K562 (cell line): ENCODE measurements around the gene TAS1R3. TPM values are rescaled to one million over a fixed set of nuclear protein-coding genes. Genes with fewer than 3 reads are reported as not detected.

ENCODE experiments used
- BRD9 ChIP-seq: fragments of 450-650 bp; IDR thresholded peaks from 2 replicates; pipeline ENCODE4 v1.6.1; 2018; ENCODE audit warnings: low read depth; ENCODE audit not compliant: partially characterized antibody
- DPF2 ChIP-seq: fragments of 450-650 bp; IDR thresholded peaks from 2 replicates; pipeline ENCODE4 v1.6.1; 2016
- EZH2 ChIP-seq: IDR thresholded peaks from 2 replicates; pipeline ENCODE4 v1.6.1; 2012; ENCODE audit warnings: low read depth, mild to moderate bottlenecking, inconsistent platforms, low read length, borderline replicate concordance
- KHSRP ChIP-seq: fragments of 450-650 bp; IDR thresholded peaks from 2 replicates; pipeline ENCODE4 v1.6.1; 2017
- MAFG ChIP-seq: fragments of 450-650 bp; conservative IDR thresholded peaks from 2 replicates; pipeline ENCODE4 v1.6.1; 2016; ENCODE audit warnings: missing genetic modification characterization, missing compliant biosample characterization
- MAFK ChIP-seq: IDR thresholded peaks from 2 replicates; pipeline ENCODE4 v1.6.1; 2011; ENCODE audit warnings: low read length, improper control_type of control experiment
- ZBTB7A ChIP-seq: IDR thresholded peaks from 2 replicates; pipeline ENCODE4 v1.6.1; 2011; ENCODE audit warnings: low read depth, mild to moderate bottlenecking, low read length, moderate library complexity, borderline replicate concordance; ENCODE audit not compliant: control insufficient read depth
- ZNF263 ChIP-seq: sonication (generic); formaldehyde crosslinking; IDR thresholded peaks from 2 replicates; pipeline ENCODE4 v1.8.0; 2022; ENCODE audit warnings: mild to moderate bottlenecking, missing genetic modification reagents, borderline replicate concordance
- ZNF79 ChIP-seq: fragments of 250-450 bp; sonication (Bioruptor Pico); IDR thresholded peaks from 2 replicates; pipeline ENCODE4 v1.4.0; 2020; ENCODE audit warnings: low read depth, mild to moderate bottlenecking, moderate library complexity
- polyA plus RNA-seq, 8 experiments: library from polyadenylated mRNA; depleted of rRNA in 4 of 8; stranded (reverse) in 5 of 8; unstranded in 3 of 8; fragments of >200 nt; fragmentation: Nextera tagmentation in 2 of 8; fragmentation: Illumina TruSeq in 1 of 8; extraction: Ambion mirVana in 2 of 8; extraction: Trizol in 1 of 8; gene quantifications; 2 replicates each; pipeline versions ENCODE4 v1.2.1 to v1.2.3, GENCODE V29; 2011 to 2014; ENCODE audit warnings: inconsistent platforms in 1 of 8, missing spikeins in 1 of 8
- total RNA-seq, 7 experiments: library from RNA; depleted of rRNA in 6 of 7; stranded (reverse); fragments of >200 nt in 6 of 7; fragmentation: Illumina TruSeq in 2 of 7; extraction: Trizol in 2 of 7; gene quantifications; 2 replicates each; pipeline versions ENCODE4 v1.2.1 to v1.2.3, GENCODE V29; 2011 to 2021; ENCODE audit warnings: low replicate concordance in 1 of 7
- TF ChIP-seq, protein P1 (sequence below): IDR thresholded peaks from 2 replicates; pipeline ENCODE4 v1.6.1; 2011; ENCODE audit warnings: borderline replicate concordance, low read depth, mild to moderate bottlenecking, moderate library complexity, low read length; ENCODE audit not compliant: insufficient read depth, poor library complexity, severe bottlenecking
- TF ChIP-seq, protein P2 (sequence below): fragments of 200-600 bp; sonication (generic); IDR thresholded peaks from one replicate; pipeline ENCODE4 v1.6.1; 2012; ENCODE audit warnings: mild to moderate bottlenecking, low read depth, low read length, inconsistent platforms
- TF ChIP-seq, protein P3 (sequence below): sonication (generic); formaldehyde crosslinking; IDR thresholded peaks from 2 replicates; pipeline ENCODE4 v1.8.1; 2023; ENCODE audit warnings: mild to moderate bottlenecking, missing genetic modification reagents

The TAS1R3 gene
- total and polyA plus RNA-seq, 9 of the 15 experiments (the other 6 are each of a cell fraction or from before 2014, with no cell fraction given), result 0.07 to 0.13 TPM; not detected in 7

DNA sequence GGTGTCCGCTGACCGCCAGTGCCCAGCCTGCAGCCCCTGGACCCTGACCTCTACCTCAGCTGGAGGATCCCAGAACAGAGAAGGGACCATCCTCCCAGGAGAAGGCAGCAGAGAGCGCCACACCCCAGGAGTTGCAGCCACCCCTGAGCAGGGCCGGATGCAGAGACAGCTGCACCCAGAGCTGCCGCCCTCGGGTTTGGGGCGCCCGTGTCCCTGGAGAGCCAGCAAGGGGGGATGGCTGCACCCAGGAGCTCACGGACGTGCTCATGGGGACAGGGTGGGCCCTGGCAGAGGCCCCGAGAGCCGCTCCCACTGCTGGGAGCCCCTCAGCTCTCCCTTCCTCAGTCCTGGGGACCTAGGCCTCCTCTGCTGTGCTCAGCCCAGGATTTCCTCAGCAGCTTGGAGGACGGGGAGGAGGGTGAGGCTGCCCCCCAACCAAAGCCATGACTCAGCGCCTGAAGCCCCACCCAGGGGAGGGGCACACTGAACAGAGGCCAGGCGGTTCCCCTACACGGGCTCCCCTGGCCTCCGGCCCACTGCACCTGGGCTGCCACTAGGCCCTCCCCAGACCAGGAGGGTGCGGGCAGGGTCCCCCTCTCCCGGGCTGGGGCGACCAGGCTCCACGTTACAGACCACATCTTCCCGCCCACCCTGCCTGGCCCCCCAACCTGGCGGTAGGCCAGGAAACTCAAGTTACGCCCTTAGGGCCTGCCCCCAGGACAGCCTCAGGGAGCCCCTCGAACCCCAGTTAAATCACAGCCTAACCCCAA lies 25.6 kb upstream of the TAS1R3 start (continued):
- TF ChIP-seq, protein P1, sequence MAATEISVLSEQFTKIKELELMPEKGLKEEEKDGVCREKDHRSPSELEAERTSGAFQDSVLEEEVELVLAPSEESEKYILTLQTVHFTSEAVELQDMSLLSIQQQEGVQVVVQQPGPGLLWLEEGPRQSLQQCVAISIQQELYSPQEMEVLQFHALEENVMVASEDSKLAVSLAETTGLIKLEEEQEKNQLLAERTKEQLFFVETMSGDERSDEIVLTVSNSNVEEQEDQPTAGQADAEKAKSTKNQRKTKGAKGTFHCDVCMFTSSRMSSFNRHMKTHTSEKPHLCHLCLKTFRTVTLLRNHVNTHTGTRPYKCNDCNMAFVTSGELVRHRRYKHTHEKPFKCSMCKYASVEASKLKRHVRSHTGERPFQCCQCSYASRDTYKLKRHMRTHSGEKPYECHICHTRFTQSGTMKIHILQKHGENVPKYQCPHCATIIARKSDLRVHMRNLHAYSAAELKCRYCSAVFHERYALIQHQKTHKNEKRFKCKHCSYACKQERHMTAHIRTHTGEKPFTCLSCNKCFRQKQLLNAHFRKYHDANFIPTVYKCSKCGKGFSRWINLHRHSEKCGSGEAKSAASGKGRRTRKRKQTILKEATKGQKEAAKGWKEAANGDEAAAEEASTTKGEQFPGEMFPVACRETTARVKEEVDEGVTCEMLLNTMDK, result no peak
- TF ChIP-seq ZBTB7A (peak; percentile 47; the same call in 1 of the 2 replicates), MAFG (tag) (peak; percentile 82), ZNF263 (peak; percentile 94), MAFK (peak; percentile 82), EZH2 (no peak), BRD9 (no peak), KHSRP (no peak), DPF2 (peak; percentile 63; the same call in 1 of the 2 replicates), ZNF79 (no peak)
- TF ChIP-seq, protein P2, sequence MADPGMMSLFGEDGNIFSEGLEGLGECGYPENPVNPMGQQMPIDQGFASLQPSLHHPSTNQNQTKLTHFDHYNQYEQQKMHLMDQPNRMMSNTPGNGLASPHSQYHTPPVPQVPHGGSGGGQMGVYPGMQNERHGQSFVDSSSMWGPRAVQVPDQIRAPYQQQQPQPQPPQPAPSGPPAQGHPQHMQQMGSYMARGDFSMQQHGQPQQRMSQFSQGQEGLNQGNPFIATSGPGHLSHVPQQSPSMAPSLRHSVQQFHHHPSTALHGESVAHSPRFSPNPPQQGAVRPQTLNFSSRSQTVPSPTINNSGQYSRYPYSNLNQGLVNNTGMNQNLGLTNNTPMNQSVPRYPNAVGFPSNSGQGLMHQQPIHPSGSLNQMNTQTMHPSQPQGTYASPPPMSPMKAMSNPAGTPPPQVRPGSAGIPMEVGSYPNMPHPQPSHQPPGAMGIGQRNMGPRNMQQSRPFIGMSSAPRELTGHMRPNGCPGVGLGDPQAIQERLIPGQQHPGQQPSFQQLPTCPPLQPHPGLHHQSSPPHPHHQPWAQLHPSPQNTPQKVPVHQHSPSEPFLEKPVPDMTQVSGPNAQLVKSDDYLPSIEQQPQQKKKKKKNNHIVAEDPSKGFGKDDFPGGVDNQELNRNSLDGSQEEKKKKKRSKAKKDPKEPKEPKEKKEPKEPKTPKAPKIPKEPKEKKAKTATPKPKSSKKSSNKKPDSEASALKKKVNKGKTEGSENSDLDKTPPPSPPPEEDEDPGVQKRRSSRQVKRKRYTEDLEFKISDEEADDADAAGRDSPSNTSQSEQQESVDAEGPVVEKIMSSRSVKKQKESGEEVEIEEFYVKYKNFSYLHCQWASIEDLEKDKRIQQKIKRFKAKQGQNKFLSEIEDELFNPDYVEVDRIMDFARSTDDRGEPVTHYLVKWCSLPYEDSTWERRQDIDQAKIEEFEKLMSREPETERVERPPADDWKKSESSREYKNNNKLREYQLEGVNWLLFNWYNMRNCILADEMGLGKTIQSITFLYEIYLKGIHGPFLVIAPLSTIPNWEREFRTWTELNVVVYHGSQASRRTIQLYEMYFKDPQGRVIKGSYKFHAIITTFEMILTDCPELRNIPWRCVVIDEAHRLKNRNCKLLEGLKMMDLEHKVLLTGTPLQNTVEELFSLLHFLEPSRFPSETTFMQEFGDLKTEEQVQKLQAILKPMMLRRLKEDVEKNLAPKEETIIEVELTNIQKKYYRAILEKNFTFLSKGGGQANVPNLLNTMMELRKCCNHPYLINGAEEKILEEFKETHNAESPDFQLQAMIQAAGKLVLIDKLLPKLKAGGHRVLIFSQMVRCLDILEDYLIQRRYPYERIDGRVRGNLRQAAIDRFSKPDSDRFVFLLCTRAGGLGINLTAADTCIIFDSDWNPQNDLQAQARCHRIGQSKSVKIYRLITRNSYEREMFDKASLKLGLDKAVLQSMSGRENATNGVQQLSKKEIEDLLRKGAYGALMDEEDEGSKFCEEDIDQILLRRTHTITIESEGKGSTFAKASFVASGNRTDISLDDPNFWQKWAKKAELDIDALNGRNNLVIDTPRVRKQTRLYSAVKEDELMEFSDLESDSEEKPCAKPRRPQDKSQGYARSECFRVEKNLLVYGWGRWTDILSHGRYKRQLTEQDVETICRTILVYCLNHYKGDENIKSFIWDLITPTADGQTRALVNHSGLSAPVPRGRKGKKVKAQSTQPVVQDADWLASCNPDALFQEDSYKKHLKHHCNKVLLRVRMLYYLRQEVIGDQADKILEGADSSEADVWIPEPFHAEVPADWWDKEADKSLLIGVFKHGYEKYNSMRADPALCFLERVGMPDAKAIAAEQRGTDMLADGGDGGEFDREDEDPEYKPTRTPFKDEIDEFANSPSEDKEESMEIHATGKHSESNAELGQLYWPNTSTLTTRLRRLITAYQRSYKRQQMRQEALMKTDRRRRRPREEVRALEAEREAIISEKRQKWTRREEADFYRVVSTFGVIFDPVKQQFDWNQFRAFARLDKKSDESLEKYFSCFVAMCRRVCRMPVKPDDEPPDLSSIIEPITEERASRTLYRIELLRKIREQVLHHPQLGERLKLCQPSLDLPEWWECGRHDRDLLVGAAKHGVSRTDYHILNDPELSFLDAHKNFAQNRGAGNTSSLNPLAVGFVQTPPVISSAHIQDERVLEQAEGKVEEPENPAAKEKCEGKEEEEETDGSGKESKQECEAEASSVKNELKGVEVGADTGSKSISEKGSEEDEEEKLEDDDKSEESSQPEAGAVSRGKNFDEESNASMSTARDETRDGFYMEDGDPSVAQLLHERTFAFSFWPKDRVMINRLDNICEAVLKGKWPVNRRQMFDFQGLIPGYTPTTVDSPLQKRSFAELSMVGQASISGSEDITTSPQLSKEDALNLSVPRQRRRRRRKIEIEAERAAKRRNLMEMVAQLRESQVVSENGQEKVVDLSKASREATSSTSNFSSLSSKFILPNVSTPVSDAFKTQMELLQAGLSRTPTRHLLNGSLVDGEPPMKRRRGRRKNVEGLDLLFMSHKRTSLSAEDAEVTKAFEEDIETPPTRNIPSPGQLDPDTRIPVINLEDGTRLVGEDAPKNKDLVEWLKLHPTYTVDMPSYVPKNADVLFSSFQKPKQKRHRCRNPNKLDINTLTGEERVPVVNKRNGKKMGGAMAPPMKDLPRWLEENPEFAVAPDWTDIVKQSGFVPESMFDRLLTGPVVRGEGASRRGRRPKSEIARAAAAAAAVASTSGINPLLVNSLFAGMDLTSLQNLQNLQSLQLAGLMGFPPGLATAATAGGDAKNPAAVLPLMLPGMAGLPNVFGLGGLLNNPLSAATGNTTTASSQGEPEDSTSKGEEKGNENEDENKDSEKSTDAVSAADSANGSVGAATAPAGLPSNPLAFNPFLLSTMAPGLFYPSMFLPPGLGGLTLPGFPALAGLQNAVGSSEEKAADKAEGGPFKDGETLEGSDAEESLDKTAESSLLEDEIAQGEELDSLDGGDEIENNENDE, result no peak
- TF ChIP-seq, protein P3, sequence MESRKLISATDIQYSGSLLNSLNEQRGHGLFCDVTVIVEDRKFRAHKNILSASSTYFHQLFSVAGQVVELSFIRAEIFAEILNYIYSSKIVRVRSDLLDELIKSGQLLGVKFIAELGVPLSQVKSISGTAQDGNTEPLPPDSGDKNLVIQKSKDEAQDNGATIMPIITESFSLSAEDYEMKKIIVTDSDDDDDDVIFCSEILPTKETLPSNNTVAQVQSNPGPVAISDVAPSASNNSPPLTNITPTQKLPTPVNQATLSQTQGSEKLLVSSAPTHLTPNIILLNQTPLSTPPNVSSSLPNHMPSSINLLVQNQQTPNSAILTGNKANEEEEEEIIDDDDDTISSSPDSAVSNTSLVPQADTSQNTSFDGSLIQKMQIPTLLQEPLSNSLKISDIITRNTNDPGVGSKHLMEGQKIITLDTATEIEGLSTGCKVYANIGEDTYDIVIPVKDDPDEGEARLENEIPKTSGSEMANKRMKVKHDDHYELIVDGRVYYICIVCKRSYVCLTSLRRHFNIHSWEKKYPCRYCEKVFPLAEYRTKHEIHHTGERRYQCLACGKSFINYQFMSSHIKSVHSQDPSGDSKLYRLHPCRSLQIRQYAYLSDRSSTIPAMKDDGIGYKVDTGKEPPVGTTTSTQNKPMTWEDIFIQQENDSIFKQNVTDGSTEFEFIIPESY (CRISPR knock-in tag), result peak; percentile 46; the same call in 1 of the 2 replicates
